Gastroesophageal sphincter (tissue), 3 donors: Measurements from ENCODE around the gene ACBD5.

Source experiments
- CTCF ChIP-seq, 4 experiments: fragments of 200-600 bp in 2 of 4; fragments of 450-650 bp in 2 of 4; sonication (generic) in 1 of 4; IDR thresholded peaks; one replicate each; pipeline ENCODE4 v1.5.1; 2017 to 2019; ENCODE audit warnings: antibody characterized with exemption in 4 of 4, mild to moderate bottlenecking in 2 of 4, moderate library complexity in 2 of 4
- EP300 ChIP-seq: sonication (generic); formaldehyde crosslinking; IDR thresholded peaks from one replicate; pipeline ENCODE4 v1.6.1; 2017; ENCODE audit warnings: antibody characterized with exemption, mild to moderate bottlenecking
- POLR2AphosphoS5 ChIP-seq: sonication (generic); formaldehyde crosslinking; IDR thresholded peaks from one replicate; pipeline ENCODE4 v1.6.1; 2017; ENCODE audit warnings: antibody characterized with exemption

GRCh38 chr10:27223964-27224363 lies 16.6 kb downstream of the ACBD5 start:
- peak; percentile 32 to 58 (median 49) for TF ChIP-seq CTCF (IDR thresholded peaks at IDR 0.05)
- TF ChIP-seq POLR2AphosphoS5 = no peak
- no peak for TF ChIP-seq EP300
